ENCODE results near the gene WDR48. TPM values are rescaled to one million over a fixed set of nuclear protein-coding genes. Genes with fewer than 3 reads are reported as not detected.

Gene WDR48
- total and polyA plus RNA-seq, 4 experiments from 2014 or later: 32.6 to 69.8 (median 53.7) TPM

GRCh38 chr3:39019299-39019698 is 32.5 kb upstream of the WDR48 start:
- H3K36me3 ChIP-seq (ENCODE audit: insufficient read depth, low read length): no peaks in the 10 kb centered on the region
- H3K27me3 Mint-ChIP-seq: peaks cover 21 to 27% of the 10 kb centered on the region in 2 donors
- no peak overlapping the region for H3K27ac ChIP-seq (ENCODE audit: low read depth, low read length)
- CTCF ChIA-PET (ENCODE audit: partially characterized antibody): interaction anchor here (1.1 kb wide), 1 partner anchor 19 kb away, joined by 3 read pairs; no protein-coding TSS in a partner anchor
- no peaks in the 10 kb centered on the region for H3K9me3 ChIP-seq (ENCODE audit: control insufficient read depth in 1 of 2, low read length in 2 of 2)
- no peak overlapping the region for H3K4me3 ChIP-seq (ENCODE audit: low read length in 2 of 2)
- H3K4me1 ChIP-seq (ENCODE audit: insufficient read depth, low read length): no peaks in the 10 kb centered on the region
- no peaks in the 10 kb centered on the region for H3K4me1 Mint-ChIP-seq
- peaks cover 0 to 2% (median 0%) of the 10 kb centered on the region in 8 donors for H3K9me3 Mint-ChIP-seq
- intact Hi-C loops (cut with micrococcal nuclease): no loop called here
- H3K27ac Mint-ChIP-seq: no peak overlapping the region
- POLR2A ChIA-PET (ENCODE audit: partially characterized antibody): no interaction called here
- H3K27me3 ChIP-seq (ENCODE audit: insufficient read depth, low read length): no peaks in the 10 kb centered on the region
- H3K4me3 Mint-ChIP-seq: no peak overlapping the region
- no peak for DNase-seq
- H3K36me3 Mint-ChIP-seq: no peaks in the 10 kb centered on the region

GRCh38 chr3:39021029-39021428 is 30.8 kb upstream of the WDR48 start:
- H3K4me3 ChIP-seq (ENCODE audit: low read length in 2 of 2): no peak overlapping the region
- POLR2A ChIA-PET (ENCODE audit: partially characterized antibody): no interaction called here
- Mint-ChIP-seq H3K4me1 (no peaks in the 10 kb centered on the region), H3K4me3 (no peak overlapping the region), H3K9me3 (peaks cover 0 to 2% (median 0%) of the 10 kb centered on the region in 8 donors), H3K27ac (no peak overlapping the region), H3K27me3 (peaks cover 20 to 25% of the 10 kb centered on the region in 2 donors), H3K36me3 (no peaks in the 10 kb centered on the region)
- H3K4me1 ChIP-seq (ENCODE audit: insufficient read depth, low read length): no peaks in the 10 kb centered on the region
- no peaks in the 10 kb centered on the region for H3K9me3 ChIP-seq (ENCODE audit: control insufficient read depth in 1 of 2, low read length in 2 of 2)
- H3K27ac ChIP-seq (ENCODE audit: low read depth, low read length): no peak overlapping the region
- CTCF ChIA-PET (ENCODE audit: partially characterized antibody): interaction anchor here (1.1 kb wide), 1 partner anchor 60 kb away, joined by 3 read pairs; no protein-coding TSS in a partner anchor
- DNase-seq: no peak
- no peaks in the 10 kb centered on the region for H3K27me3 ChIP-seq (ENCODE audit: insufficient read depth, low read length)
- H3K36me3 ChIP-seq (ENCODE audit: insufficient read depth, low read length): no peaks in the 10 kb centered on the region
- intact Hi-C loops (cut with micrococcal nuclease): no loop called here

DNA sequence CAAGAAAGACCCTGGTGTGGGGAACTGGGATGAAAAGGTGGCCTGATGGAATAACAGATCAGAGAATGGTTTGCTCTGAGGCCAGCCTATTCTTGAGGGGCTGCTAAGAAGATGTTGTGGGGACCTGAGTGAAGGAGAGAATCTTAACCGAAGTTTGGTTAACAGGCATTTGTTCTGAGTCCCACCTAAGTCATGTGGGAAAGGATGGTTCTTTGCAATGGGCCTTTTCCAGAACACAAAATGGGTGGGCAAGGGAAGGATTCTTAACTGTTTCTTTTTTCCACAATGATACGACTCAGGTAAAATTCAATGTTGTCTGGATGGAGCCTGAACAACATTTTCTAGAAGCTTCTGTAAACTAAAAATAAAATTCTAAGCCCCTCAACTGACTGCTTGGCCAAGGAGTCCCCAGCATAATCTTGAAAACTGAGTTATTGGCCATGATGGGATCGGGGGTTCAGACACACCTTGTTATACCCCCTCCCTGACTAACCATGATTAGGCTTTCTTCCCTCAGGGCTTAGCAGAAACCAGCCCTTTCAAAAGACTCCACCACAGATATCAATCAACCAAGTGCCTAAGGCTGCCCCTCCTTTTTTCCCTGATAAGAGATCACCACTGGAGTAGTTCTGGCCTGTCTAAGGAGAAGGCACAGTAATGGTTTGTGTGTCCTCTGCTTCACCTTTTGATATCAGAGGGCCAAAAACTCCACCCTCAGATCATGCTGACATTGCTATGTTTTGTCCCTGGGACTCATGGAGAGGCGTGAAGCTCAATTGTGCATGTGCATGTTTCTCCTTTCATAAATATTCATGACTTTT is 30.1 kb upstream of the WDR48 start:
- Histone ChIP-seq H3K4me3 (ENCODE audit: low read length in 2 of 2) (no peak overlapping the region), H3K36me3 (ENCODE audit: insufficient read depth, low read length) (no peaks in the 10 kb centered on the region), H3K9me3 (ENCODE audit: control insufficient read depth in 1 of 2, low read length in 2 of 2) (no peaks in the 10 kb centered on the region), H3K27ac (ENCODE audit: low read depth, low read length) (no peak overlapping the region), H3K27me3 (ENCODE audit: insufficient read depth, low read length) (no peaks in the 10 kb centered on the region), H3K4me1 (ENCODE audit: insufficient read depth, low read length) (no peaks in the 10 kb centered on the region)
- POLR2A ChIA-PET (ENCODE audit: partially characterized antibody): no interaction called here
- H3K36me3 Mint-ChIP-seq: no peaks in the 10 kb centered on the region
- no peaks in the 10 kb centered on the region for H3K4me1 Mint-ChIP-seq
- CTCF ChIA-PET (ENCODE audit: partially characterized antibody): interaction anchor here (1.1 kb wide), 1 partner anchor 61 kb away, joined by 3 read pairs; no protein-coding TSS in a partner anchor
- peaks cover 0 to 2% (median 0%) of the 10 kb centered on the region in 8 donors for H3K9me3 Mint-ChIP-seq
- no peak for DNase-seq
- H3K4me3 Mint-ChIP-seq: no peak overlapping the region
- peaks cover 18 to 28% of the 10 kb centered on the region in 2 donors for H3K27me3 Mint-ChIP-seq
- H3K27ac Mint-ChIP-seq: no peak overlapping the region
- intact Hi-C loops (cut with micrococcal nuclease): no loop called here

DNA sequence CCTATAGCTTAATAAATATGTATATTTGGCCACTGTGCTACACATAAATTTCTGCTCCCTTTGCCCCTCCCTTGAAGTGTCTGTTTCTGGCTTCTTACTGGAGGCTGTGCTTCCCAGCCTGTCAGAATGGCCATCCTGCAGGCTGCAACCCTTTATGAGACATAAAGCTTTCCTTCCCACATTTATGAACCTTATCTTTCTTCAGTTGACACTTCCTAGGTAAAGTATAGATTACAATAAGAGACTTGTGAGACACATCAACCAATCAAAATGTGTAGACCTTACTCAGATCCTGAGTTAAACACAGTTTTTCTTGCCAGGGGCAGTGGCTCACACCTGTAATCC is 29.6 kb upstream of the WDR48 start:
- Mint-ChIP-seq H3K27ac (no peak overlapping the region), H3K4me3 (no peak overlapping the region), H3K36me3 (no peaks in the 10 kb centered on the region), H3K27me3 (peaks cover 18 to 24% of the 10 kb centered on the region in 2 donors), H3K9me3 (peaks cover 0 to 2% (median 0%) of the 10 kb centered on the region in 8 donors), H3K4me1 (no peaks in the 10 kb centered on the region)
- H3K9me3 ChIP-seq (ENCODE audit: control insufficient read depth in 1 of 2, low read length in 2 of 2): no peaks in the 10 kb centered on the region
- no peaks in the 10 kb centered on the region for H3K4me1 ChIP-seq (ENCODE audit: insufficient read depth, low read length)
- ChIA-PET POLR2A (ENCODE audit: partially characterized antibody) (no interaction called here), CTCF (ENCODE audit: partially characterized antibody) (no interaction called here)
- H3K27ac ChIP-seq (ENCODE audit: low read depth, low read length): no peak overlapping the region
- H3K27me3 ChIP-seq (ENCODE audit: insufficient read depth, low read length): no peaks in the 10 kb centered on the region
- H3K36me3 ChIP-seq (ENCODE audit: insufficient read depth, low read length): no peaks in the 10 kb centered on the region
- H3K4me3 ChIP-seq (ENCODE audit: low read length in 2 of 2): no peak overlapping the region
- no peak for DNase-seq
- intact Hi-C loops (cut with micrococcal nuclease): no loop called here

DNA sequence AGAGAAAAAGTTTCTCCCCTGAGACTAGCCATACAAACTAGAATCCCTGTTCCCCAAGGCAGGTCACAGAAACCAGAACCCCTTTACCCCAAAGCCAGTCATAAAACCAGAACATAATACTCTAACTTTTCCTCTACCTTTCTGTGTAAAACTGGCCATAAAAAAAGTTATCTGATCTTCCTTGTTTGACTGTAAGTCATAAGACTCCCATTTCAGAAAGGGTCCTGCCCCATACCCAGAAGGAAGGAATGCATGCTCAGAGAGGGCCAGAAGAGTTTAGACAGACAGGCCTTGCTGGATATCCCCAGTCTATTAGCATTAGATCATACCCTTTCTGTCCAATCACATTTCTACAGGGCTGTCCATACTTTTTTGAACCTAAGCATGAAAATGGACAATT is 27.3 kb upstream of the WDR48 start:
- POLR2A ChIA-PET (ENCODE audit: partially characterized antibody): no interaction called here
- intact Hi-C loops (cut with micrococcal nuclease): no loop called here

DNA sequence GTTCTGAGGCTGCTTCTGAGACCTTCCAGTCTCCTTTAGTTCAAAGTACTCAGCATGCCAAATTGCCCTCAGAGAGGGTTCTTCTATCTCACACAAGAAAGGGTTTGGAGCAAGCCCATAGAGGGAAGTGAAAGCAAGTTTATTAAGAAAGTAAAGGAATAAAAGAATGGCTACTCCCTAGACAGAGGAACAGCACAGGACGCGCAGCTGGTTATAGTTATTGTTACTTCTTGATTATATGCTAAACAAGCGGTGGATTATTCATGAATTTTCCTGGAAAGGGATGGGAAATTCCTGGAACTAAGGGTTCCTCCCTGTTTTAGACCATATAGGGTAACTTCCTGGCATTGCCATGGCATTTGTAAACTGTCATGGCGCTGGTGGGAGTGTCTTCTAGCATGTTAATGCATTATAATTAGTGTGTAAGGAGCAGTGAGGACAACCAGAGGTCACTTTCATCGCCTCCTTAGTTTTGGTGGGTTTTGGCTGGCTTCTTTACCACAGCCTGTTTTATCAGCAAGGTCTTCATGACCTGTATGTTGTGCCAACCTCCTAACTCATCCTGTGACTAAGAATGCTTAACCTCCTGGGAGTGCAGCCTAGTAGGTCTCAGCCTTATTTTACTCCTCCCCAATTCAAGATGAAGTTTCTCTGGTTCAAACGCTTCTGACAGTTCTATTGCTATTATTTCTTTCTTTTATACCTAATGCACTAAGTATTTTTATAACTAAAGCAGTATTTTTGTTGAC is 26.4 kb upstream of the WDR48 start:
- Mint-ChIP-seq H3K4me1 (no peaks in the 10 kb centered on the region), H3K9me3 (no peaks in the 10 kb centered on the region), H3K27me3 (peaks cover 8 to 17% of the 10 kb centered on the region in 2 donors), H3K4me3 (no peak overlapping the region), H3K36me3 (no peaks in the 10 kb centered on the region), H3K27ac (no peak overlapping the region)
- no peak for DNase-seq
- no peak overlapping the region for H3K27ac ChIP-seq (ENCODE audit: low read depth, low read length)
- ChIA-PET POLR2A (ENCODE audit: partially characterized antibody) (no interaction called here), CTCF (ENCODE audit: partially characterized antibody) (no interaction called here)
- no peaks in the 10 kb centered on the region for H3K27me3 ChIP-seq (ENCODE audit: insufficient read depth, low read length)
- H3K4me3 ChIP-seq (ENCODE audit: low read length in 2 of 2): no peak overlapping the region
- H3K4me1 ChIP-seq (ENCODE audit: insufficient read depth, low read length): no peaks in the 10 kb centered on the region
- no peaks in the 10 kb centered on the region for H3K36me3 ChIP-seq (ENCODE audit: insufficient read depth, low read length)
- intact Hi-C loops (cut with micrococcal nuclease): no loop called here
- no peaks in the 10 kb centered on the region for H3K9me3 ChIP-seq (ENCODE audit: control insufficient read depth in 1 of 2, low read length in 2 of 2)

More for the DNA sequence above, 27.3 kb upstream of the WDR48 start:
- Histone ChIP-seq H3K27me3 (ENCODE audit: insufficient read depth, low read length) (no peaks in the 10 kb centered on the region), H3K36me3 (ENCODE audit: insufficient read depth, low read length) (no peaks in the 10 kb centered on the region), H3K9me3 (ENCODE audit: control insufficient read depth in 1 of 2, low read length in 2 of 2) (no peaks in the 10 kb centered on the region), H3K27ac (ENCODE audit: low read depth, low read length) (no peak overlapping the region), H3K4me1 (ENCODE audit: insufficient read depth, low read length) (no peaks in the 10 kb centered on the region), H3K4me3 (ENCODE audit: low read length in 2 of 2) (no peak overlapping the region)
- Mint-ChIP-seq H3K27me3 (peaks cover 8 to 17% of the 10 kb centered on the region in 2 donors), H3K4me3 (no peak overlapping the region), H3K36me3 (no peaks in the 10 kb centered on the region), H3K27ac (no peak overlapping the region), H3K9me3 (no peaks in the 10 kb centered on the region), H3K4me1 (no peaks in the 10 kb centered on the region)
- CTCF ChIA-PET (ENCODE audit: partially characterized antibody): no interaction called here
- DNase-seq: no peak

GRCh38 chr3:39028546-39028945 is 23.3 kb upstream of the WDR48 start:
- Mint-ChIP-seq H3K4me3 (no peak overlapping the region), H3K27me3 (peaks cover 11 to 18% of the 10 kb centered on the region in 2 donors), H3K4me1 (peaks cover 0 to 3% (median 0%) of the 10 kb centered on the region in 4 donors), H3K36me3 (no peaks in the 10 kb centered on the region), H3K27ac (no peak overlapping the region), H3K9me3 (no peaks in the 10 kb centered on the region)
- Histone ChIP-seq H3K9me3 (ENCODE audit: control insufficient read depth in 1 of 2, low read length in 2 of 2) (no peaks in the 10 kb centered on the region), H3K36me3 (ENCODE audit: insufficient read depth, low read length) (no peaks in the 10 kb centered on the region), H3K27ac (ENCODE audit: low read depth, low read length) (no peak overlapping the region), H3K4me1 (ENCODE audit: insufficient read depth, low read length) (no peaks in the 10 kb centered on the region), H3K4me3 (ENCODE audit: low read length in 2 of 2) (no peak overlapping the region), H3K27me3 (ENCODE audit: insufficient read depth, low read length) (no peaks in the 10 kb centered on the region)
- CTCF ChIA-PET (ENCODE audit: partially characterized antibody): no interaction called here
- DNase-seq: no peak
- POLR2A ChIA-PET (ENCODE audit: partially characterized antibody): no interaction called here
- intact Hi-C loops (cut with micrococcal nuclease): no loop called here
